GM12864 (cell line): ENCODE results near the gene SLC5A9.

ENCODE experiments used
- DNase-seq: peaks from one replicate; pipeline ENCODE4 v3.0.0-alpha.2; 2011; ENCODE audit warnings: low read depth
- H3K4me3 ChIP-seq: 2 replicates; pipeline ENCODE4 v1.5.1; 2011; ENCODE audit warnings: mild to moderate bottlenecking, low read depth, low read length, control low read depth
- CTCF ChIP-seq: IDR thresholded peaks from 2 replicates; pipeline ENCODE4 v1.5.1; 2011; ENCODE audit warnings: low read depth, mild to moderate bottlenecking, moderate library complexity, low read length, control low read depth, inconsistent platforms; ENCODE audit errors: missing control alignments

Gene SLC5A9

GRCh38 chr1:48222501-48223242, at the start of gene SLC5A9:
Gene SLC5A9, plus strand, starts transcription at chr1:48222716. Its CDS starts 21 bp downstream, at chr1:48222737.
- no peak within 1 kb of the TSS for H3K4me3 ChIP-seq
- TF ChIP-seq CTCF, result no peak
- DNase-seq, result no peak

GRCh38 chr1:48175116-48175515, 47.4 kb upstream of the SLC5A9 start:
- DNase-seq, result no peak
- no peak overlapping the region for H3K4me3 ChIP-seq
- TF ChIP-seq CTCF, result no peak

GRCh38 chr1:48177257-48177656, 45.3 kb upstream of the SLC5A9 start:
- no peak for TF ChIP-seq CTCF
- DNase-seq, result no peak
- no peak overlapping the region for H3K4me3 ChIP-seq

- no peak for DNase-seq
- H3K4me3 ChIP-seq, result no peak overlapping the region
- TF ChIP-seq CTCF, result no peak
Observed at GRCh38 chr1:48181669-48182367, 40.7 kb upstream of the SLC5A9 start.

- DNase-seq, result no peak
- no peak for TF ChIP-seq CTCF
- H3K4me3 ChIP-seq, result no peak overlapping the region
Observed at GRCh38 chr1:48182439-48182838, 40.1 kb upstream of the SLC5A9 start.

- no peak for TF ChIP-seq CTCF
- DNase-seq, result no peak
- no peak overlapping the region for H3K4me3 ChIP-seq
Observed at GRCh38 chr1:48186306-48186839, 36.1 kb upstream of the SLC5A9 start.
